ENCODE results near the gene CHRND.

DNA sequence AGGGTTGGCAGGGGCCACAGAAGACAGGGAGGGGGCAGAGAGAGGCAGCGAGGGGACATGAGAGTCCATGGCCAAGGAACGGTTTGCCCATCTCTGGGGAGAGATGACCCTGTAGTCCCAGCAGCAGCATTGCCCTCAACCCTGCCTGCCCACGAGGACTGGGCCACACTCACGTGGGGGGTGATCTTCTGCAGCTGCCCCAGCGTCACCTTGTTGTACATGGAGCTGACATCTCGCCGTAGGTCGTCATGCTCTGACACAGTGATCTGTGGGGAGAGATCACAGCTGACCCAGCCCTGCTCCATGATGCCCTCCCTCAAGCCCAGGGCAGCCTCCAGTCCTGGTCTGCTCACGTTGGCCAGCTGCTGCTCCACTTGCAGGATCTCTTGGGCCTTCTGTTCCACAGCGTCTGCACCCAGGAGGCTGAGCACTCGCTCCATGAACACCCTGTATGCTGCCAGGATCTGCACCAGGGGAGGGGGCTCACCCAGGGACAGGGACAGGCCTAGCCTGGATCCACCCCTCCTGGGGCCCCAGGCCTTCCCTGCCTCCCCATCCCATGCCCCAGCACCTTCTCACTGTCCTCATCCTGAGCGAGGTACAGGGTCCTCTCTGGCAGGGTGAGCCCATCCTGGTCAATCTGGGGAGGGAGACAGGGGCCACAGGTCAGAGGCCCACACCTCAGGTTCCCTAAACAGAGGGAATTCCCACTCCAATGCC lies 41.2 kb upstream of the CHRND start:
- TF ChIP-seq, protein P1, sequence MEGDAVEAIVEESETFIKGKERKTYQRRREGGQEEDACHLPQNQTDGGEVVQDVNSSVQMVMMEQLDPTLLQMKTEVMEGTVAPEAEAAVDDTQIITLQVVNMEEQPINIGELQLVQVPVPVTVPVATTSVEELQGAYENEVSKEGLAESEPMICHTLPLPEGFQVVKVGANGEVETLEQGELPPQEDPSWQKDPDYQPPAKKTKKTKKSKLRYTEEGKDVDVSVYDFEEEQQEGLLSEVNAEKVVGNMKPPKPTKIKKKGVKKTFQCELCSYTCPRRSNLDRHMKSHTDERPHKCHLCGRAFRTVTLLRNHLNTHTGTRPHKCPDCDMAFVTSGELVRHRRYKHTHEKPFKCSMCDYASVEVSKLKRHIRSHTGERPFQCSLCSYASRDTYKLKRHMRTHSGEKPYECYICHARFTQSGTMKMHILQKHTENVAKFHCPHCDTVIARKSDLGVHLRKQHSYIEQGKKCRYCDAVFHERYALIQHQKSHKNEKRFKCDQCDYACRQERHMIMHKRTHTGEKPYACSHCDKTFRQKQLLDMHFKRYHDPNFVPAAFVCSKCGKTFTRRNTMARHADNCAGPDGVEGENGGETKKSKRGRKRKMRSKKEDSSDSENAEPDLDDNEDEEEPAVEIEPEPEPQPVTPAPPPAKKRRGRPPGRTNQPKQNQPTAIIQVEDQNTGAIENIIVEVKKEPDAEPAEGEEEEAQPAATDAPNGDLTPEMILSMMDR (IDR thresholded peaks at IDR 0.05; ENCODE audit: borderline replicate concordance, extremely low read depth, low read length, poor library complexity, severe bottlenecking) = no peak
- no peak for TF ChIP-seq EZH2 (IDR thresholded peaks at IDR 0.05; ENCODE audit: borderline replicate concordance, low read depth, low read length, severe bottlenecking)
